PC-9 (cell line): ENCODE results near the gene GFRA1.

Experiments
- CTCF ChIP-seq: fragments of 200-600 bp; sonication (generic); conservative IDR thresholded peaks from 2 replicates; pipeline ENCODE4 v1.6.1; 2017; ENCODE audit warnings: mixed run types, antibody characterized with exemption, mild to moderate bottlenecking, moderate library complexity
- EZH2 ChIP-seq: fragments of 200-600 bp; sonication (generic); IDR thresholded peaks from 2 replicates; pipeline ENCODE4 v1.8.0; 2017; ENCODE audit warnings: antibody characterized with exemption, low read depth

DNA sequence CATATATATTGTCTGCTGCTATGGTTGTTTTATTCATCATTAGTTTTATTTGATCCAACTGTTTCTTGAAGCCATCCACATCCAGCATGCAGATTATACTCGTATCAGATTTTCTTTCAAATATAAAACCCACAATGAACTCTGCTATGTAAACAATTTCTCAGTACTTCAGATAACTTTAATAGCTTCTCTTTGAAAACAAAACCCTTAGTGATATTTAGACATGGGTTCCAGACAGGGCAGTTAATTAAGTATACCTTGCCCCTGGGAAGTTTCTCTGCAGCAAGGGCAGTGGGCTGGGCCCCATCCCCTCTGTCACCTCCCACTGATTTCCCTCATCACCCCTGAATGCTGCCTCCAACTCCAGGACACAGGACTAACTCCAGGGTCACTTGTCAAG lies 104.3 kb downstream of the GFRA1 start:
- TF ChIP-seq CTCF (no peak), EZH2 (no peak)
